GM04503 (cell line): ENCODE results near the gene ROCK2.

ENCODE experiments used
- DNase-seq: peaks from one replicate; pipeline ENCODE4 v3.0.0-alpha.2; 2012; ENCODE audit warnings: low read depth

The ROCK2 gene

GRCh38 chr2:11367170-11367730 is 22.8 kb upstream of the ROCK2 start:
- no peak for DNase-seq

- no peak for DNase-seq
Measured at GRCh38 chr2:11366326-11366741, 21.9 kb upstream of the ROCK2 start.

- DNase-seq, result no peak
Measured at GRCh38 chr2:11365096-11365879, 20.9 kb upstream of the ROCK2 start.

- DNase-seq, result no peak
Measured at GRCh38 chr2:11364565-11364887, 20.1 kb upstream of the ROCK2 start.

- DNase-seq, result no peak
Measured at GRCh38 chr2:11363868-11364564, 19.6 kb upstream of the ROCK2 start.

GRCh38 chr2:11359865-11360264 is 15.4 kb upstream of the ROCK2 start:
- no peak for DNase-seq

GRCh38 chr2:11357428-11357972 is 13.1 kb upstream of the ROCK2 start:
- DNase-seq, result no peak

GRCh38 chr2:11356764-11357163 is 12.3 kb upstream of the ROCK2 start:
- DNase-seq, result no peak

GRCh38 chr2:11355194-11356053 is 11.0 kb upstream of the ROCK2 start:
- DNase-seq, result no peak

GRCh38 chr2:11354363-11355154 is 10.1 kb upstream of the ROCK2 start:
- DNase-seq, result no peak

GRCh38 chr2:11352781-11353537 is 8.5 kb upstream of the ROCK2 start:
- no peak for DNase-seq

- DNase-seq, result no peak
Measured at GRCh38 chr2:11348209-11348749, 3.8 kb upstream of the ROCK2 start.

- no peak for DNase-seq
Measured at GRCh38 chr2:11347403-11347959, 3.0 kb upstream of the ROCK2 start.

GRCh38 chr2:11346023-11346482 is 1.6 kb upstream of the ROCK2 start:
- no peak for DNase-seq

- DNase-seq, result peak; percentile 93
Measured at GRCh38 chr2:11344956-11345677, 681 bp upstream of the ROCK2 start.

- no peak for DNase-seq
Measured at GRCh38 chr2:11343650-11344341, 640 bp downstream of the ROCK2 start.

GRCh38 chr2:11343368-11343649 is 1.1 kb downstream of the ROCK2 start:
- DNase-seq, result no peak

GRCh38 chr2:11342551-11343367 is 1.7 kb downstream of the ROCK2 start:
- no peak for DNase-seq
